T-helper 2 cell treated with Interferon-gamma antibody and Interleukin-4, amounts not matched to agents 100 ng/mL and 5 ng/mL, for 36 hours (primary cell): ENCODE measurements around the gene DIPK1B. TPM values are rescaled to one million over a fixed set of nuclear protein-coding genes. Genes with fewer than 3 reads are reported as not detected.

Experiments
- intact Hi-C: fragments of 100-400 bp; cut with micrococcal nuclease; formaldehyde crosslinking; loops from one replicate; pipeline ENCODE4 v1.15.1; 2023
- total RNA-seq: library from RNA; stranded (reverse); gene quantifications from 2 replicates; pipeline ENCODE4 v1.2.3, GENCODE V29; 2022

Gene DIPK1B
- total RNA-seq, 1 donor from 2014 or later: 1.3 TPM

- intact Hi-C loops: no loop called here
Observed at GRCh38 chr9:136734837-136735496, 22.6 kb downstream of the DIPK1B start.

DNA sequence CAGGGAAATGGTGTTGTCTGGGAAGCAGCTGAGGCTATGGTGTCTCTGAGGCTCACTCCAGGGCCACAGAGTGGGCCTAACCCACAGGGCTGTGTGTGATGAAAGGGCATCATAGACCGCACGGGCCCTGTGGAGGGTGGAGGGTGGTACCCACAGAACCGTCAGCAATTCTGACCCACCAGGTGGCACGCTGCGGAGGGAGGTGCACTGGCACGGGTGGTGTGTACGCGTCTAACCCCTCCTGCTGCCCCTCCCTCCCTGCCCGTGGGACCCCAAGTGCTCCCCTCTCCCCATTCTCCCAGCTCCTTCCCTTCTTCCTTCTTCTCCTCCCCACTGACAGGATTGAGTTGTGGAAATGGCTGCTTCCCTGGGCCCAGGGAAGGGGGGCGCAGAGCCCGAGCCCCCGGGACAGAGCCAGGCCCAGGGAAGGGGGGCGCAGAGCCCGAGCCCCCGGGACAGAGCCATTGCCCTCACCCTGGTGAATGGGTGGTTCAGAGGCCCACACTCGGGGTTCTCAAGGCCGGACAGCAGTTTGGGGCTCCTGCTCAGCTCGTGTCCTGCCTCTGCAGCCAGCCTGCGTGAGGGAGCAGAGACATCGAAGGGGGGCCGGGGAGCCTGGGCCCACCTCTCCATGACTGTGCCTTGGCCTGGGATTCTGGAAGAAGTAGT, 23.6 kb downstream of the DIPK1B start:
- intact Hi-C loops: no loop called here

GRCh38 chr9:136738960-136739359, 26.6 kb downstream of the DIPK1B start:
- intact Hi-C loops: no loop called here

GRCh38 chr9:136739509-136739908, 27.1 kb downstream of the DIPK1B start:
- intact Hi-C loops: no loop called here

GRCh38 chr9:136740069-136740468, 27.7 kb downstream of the DIPK1B start:
- intact Hi-C loops: no loop called here

DNA sequence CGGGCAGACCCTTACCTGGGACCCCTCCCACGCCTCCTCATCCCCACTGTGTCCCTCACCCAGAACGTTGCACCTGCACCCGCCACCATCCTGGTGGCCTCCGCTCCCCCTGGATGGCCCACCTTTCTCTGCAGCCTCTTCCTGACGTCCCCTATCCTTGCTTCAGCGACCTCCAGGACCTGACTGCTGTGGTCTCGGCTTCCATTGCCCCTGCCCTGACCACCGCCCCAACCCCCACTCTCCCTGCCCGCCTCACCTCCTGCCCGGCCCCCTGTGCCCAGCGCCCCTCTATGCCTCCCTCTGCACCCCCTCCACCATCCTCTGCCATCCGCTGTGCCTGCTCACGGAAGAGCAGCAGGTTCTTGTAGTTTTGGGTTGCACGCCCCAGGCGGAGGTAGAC, 28.1 kb downstream of the DIPK1B start:
- intact Hi-C loops: no loop called here

DNA sequence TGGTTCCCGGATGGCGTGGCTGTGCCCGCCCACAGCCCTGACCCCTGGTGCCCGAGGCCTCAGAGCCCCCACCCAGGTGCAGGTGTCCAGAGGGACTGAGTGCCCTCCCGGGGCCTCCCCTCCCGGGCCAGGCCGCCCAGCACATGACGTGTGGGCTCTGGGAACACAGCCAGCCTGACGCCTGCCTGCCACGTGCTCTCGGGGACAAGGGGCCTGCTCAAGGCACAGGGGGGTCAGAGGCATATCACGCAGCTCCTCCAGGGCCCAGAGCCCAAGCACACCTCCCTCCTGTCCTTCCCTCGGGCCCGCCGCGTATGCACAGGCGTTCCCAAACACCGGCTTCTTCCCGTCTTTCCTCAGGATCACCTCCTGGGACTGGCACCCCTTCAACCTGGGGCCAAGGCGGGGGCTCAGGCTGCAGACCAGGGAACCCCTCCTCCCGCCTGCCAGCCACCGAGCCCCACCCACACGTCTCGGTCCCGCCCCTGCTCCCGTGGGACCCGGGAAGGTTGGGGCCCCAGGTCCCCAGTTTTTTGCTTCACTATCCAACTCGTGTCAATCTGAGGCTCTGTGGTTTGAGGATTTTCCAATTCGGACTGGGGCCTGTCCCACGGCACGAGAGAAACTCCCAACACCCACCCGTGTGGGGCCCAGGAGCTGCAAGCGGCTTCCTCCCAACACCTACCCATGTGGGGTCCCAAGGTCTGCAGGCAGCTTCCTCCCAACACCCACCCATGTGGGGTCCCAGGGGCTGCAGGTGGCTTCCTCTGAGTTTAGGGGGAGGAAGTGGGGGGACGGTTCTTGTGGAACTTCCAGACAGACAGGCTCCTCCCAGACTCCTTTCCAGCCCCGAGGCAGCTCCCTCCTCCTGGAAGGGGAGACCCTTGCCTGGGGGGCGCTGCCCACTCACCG, 28.9 kb downstream of the DIPK1B start:
- intact Hi-C loops: no loop called here

- intact Hi-C loops: no loop called here
Observed at GRCh38 chr9:136741883-136742571, 29.7 kb downstream of the DIPK1B start.

- intact Hi-C loops: no loop called here
Observed at GRCh38 chr9:136742591-136743391, 30.4 kb downstream of the DIPK1B start, which contains the start of gene LCN10. Gene LCN10 (minus strand): TSS chr9:136742940. CDS start chr9:136742903, 37 bp downstream.

DNA sequence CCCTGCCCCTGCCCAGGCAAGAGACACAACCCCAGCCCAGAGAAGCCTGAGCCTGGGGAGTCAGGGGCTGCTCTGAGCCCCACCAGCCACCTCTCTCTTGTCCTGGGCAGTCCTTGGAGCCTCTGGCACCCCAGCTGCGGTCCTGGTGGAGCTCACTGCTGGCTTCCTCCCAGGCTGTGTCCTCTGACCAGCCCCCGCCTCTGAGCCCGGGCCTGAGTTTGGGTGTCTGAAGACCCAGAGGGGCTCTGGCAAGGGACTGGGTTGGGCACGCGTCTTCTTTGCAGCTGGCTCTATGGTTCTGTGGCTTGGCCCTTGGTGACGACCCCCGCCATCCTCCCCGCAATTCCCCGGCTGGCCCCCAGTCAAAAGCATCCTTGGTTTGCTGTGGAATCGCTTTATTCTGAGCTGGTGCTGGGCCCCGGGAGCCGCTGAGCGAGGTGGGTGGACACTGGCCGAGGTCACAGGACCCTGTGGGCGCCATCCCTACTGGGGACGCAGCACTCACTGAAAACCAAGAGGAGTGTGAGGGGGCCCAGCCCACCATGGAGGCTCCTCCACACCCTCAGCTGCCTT, 31.4 kb downstream of the DIPK1B start:
- intact Hi-C loops: no loop called here

- intact Hi-C loops: no loop called here
Observed at GRCh38 chr9:136744773-136745172, 32.4 kb downstream of the DIPK1B start.

- intact Hi-C loops: no loop called here
Observed at GRCh38 chr9:136745389-136746154, 33.2 kb downstream of the DIPK1B start.

GRCh38 chr9:136746155-136746490, 33.8 kb downstream of the DIPK1B start:
- intact Hi-C loops: no loop called here

DNA sequence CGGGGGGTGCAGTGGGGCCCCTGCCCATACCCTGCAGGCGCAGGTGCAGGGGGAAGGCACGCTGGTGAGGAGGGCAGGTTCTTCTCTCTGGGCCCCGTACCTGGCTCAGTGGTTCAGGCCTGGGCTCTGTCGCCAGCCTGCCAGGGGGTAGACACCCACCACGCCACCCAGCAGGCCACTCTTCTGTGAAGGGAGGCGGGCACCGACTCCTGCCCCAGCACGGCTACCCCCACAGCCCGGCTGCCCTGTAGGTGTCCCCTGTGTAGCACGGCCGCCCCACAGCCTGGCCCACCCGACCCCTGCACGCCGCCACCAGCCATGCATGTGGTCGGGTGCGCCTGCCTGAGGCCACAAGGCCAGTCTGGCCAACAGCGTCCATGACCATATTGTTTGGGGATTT, 34.2 kb downstream of the DIPK1B start:
- intact Hi-C loops: no loop called here

- intact Hi-C loops: no loop called here
Observed at GRCh38 chr9:136747161-136748060, 35.0 kb downstream of the DIPK1B start.

DNA sequence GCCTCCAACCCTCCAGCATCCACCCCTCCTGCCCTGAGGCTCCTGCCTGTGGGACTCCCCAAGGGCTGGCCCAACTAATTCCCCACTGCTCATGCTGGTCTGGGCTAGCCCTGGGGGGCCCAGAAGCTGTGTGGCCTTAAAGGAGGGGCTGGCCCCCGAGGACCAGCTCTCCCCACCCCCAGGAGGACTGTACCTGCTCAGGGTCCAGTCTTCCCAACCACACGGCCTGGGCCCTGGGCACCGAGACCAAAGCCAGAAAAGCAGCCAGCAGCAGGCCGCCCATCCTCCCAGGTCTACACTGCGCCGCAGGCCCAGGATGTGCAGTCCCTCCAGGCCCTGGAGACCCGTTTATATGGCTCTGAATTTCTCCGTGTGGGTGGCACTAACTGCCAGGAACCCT, 35.8 kb downstream of the DIPK1B start, which contains the start of gene LCN6:
TSS of gene LCN6 (minus strand) at position 325 of the 400 bp plus-strand sequence. CDS start at position 283, 42 bp downstream.
- intact Hi-C loops: no loop called here

DNA sequence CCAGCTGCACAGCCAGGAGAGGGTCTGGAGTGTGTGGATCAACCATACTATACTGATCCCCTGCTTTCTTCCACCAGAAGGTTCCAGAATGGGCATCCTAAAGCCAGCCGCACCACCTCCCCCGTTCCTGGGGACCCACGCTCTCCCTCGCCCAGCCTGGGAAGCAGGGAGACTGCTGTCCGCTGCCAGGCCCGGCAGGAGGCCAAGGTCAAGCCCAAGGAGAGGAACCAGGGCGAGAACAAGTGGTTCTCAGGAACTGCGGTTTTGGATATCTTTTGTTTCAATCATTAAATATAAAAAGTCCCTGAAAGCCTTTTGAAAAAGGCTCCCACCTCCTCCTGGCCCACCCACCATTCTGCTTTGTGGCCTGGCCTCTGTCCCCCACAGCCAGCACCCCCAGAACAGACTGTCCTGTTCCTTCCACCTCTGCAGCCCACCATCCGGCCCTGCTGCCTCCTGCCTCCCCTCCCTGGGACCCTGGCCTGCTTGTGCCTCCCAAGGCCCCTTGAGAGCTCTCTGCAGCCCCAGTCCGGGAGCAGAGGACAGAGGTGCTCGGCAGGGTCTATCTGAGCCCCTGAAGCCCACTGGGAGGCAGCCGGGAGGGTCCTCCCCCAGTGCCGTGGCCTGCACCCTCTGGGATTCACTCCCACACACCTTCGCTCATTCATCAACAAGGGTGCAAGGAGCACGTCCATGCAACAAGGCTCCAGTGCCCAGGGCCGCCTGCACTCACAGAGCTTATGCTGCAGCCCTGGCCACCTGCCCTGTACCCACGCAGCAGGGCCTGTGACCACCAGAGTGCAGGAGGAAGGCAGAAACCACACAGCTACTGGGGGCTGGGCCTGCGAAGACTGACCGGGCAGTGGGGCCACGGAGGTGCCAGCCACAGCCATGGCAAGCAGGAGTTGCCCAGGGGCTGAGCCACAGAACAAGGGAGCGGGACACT, 36.6 kb downstream of the DIPK1B start:
- intact Hi-C loops: no loop called here
